ENCODE results near the gene FHDC1.

GRCh38 chr4:152992466-152992865 is 56.3 kb downstream of the FHDC1 start:
- no peak for TF ChIP-seq SIN3A (IDR thresholded peaks at IDR 0.05; ENCODE audit: borderline replicate concordance, insufficient read depth, low read depth, low read length)
- TF ChIP-seq CTCF (IDR thresholded peaks at IDR 0.05), result no peak
- no peak for TF ChIP-seq POLR2AphosphoS5 (IDR thresholded peaks at IDR 0.05; ENCODE audit: low read depth, low read length)
- TF ChIP-seq TCF7L2 (IDR thresholded peaks at IDR 0.05; ENCODE audit: low read depth, low read length), result no peak
- TF ChIP-seq REST (IDR thresholded peaks at IDR 0.05; ENCODE audit: insufficient read depth in 1 of 2, low read depth in 2 of 2, low read length in 1 of 2), result no peak
